GM23338 (cell line): ENCODE measurements around the gene ROCK2. TPM values are rescaled to one million over a fixed set of nuclear protein-coding genes. Genes with fewer than 3 reads are reported as not detected.

Experiments used
- ATAC-seq: fragments of 200-7000 bp; cut with Tn5 transposase; 3 replicates; pipeline ENCODE4 v1.9.1; 2020
- DNase-seq: peaks from one replicate; pipeline ENCODE4 v3.0.0-alpha.2; 2015; ENCODE audit warnings: low spot score
- H2AFZ ChIP-seq: fragments of 200-600 bp; sonication (generic); 2 replicates; pipeline ENCODE4 v1.8.0; 2016; ENCODE audit warnings: antibody characterized with exemption, mild to moderate bottlenecking, moderate library complexity
- H3F3A ChIP-seq: fragments of 200-600 bp; sonication (generic); replicated peaks from 2 replicates; pipeline ENCODE4 v1.8.0; 2017; ENCODE audit warnings: antibody characterized with exemption, mixed run types, low read depth
- H3K27ac ChIP-seq: fragments of 200-600 bp; sonication (generic); 2 replicates; pipeline ENCODE4 v1.6.1; 2016; ENCODE audit warnings: low read depth
- H3K27me3 ChIP-seq: fragments of 200-600 bp; sonication (generic); 2 replicates; pipeline ENCODE4 v1.8.0; 2016; ENCODE audit warnings: mild to moderate bottlenecking, mixed run types, moderate library complexity; ENCODE audit not compliant: insufficient read depth
- H3K36me3 ChIP-seq: fragments of 200-600 bp; sonication (generic); 2 replicates; pipeline ENCODE4 v1.8.0; 2016; ENCODE audit warnings: mild to moderate bottlenecking; ENCODE audit not compliant: insufficient read depth
- H3K4me1 ChIP-seq: fragments of 200-600 bp; sonication (generic); 2 replicates; pipeline ENCODE4 v1.8.0; 2016; ENCODE audit warnings: mild to moderate bottlenecking, moderate library complexity; ENCODE audit not compliant: insufficient read depth
- H3K4me2 ChIP-seq: fragments of 200-600 bp; sonication (generic); 2 replicates; pipeline ENCODE4 v1.7.1; 2017; ENCODE audit warnings: mixed run types
- H3K4me3 ChIP-seq: fragments of 200-600 bp; sonication (generic); 2 replicates; pipeline ENCODE4 v1.6.1; 2016; ENCODE audit warnings: mixed run types
- H3K79me2 ChIP-seq: fragments of 200-600 bp; sonication (generic); replicated peaks from 2 replicates; pipeline ENCODE4 v1.8.0; 2017; ENCODE audit warnings: mild to moderate bottlenecking; ENCODE audit not compliant: insufficient read depth
- H3K9me2 ChIP-seq: fragments of 200-600 bp; sonication (generic); 2 replicates; pipeline ENCODE4 v1.8.0; 2017; ENCODE audit not compliant: insufficient read depth
- H4K20me1 ChIP-seq: fragments of 200-600 bp; sonication (generic); replicated peaks from 2 replicates; pipeline ENCODE4 v1.8.0; 2017; ENCODE audit warnings: mild to moderate bottlenecking; ENCODE audit not compliant: insufficient read depth
- H3K27ac Mint-ChIP-seq: 2 replicates; pipeline ENCODE4 v1.8.0; 2020; ENCODE audit warnings: inconsistent platforms, mild to moderate bottlenecking, moderate library complexity, mixed read lengths
- H3K27me3 Mint-ChIP-seq: 3 replicates; pipeline ENCODE4 v1.8.0; 2022; ENCODE audit warnings: low read depth, mild to moderate bottlenecking, moderate library complexity, mixed read lengths, inconsistent platforms; ENCODE audit not compliant: insufficient read depth, poor library complexity
- H3K36me3 Mint-ChIP-seq: 3 replicates; pipeline ENCODE4 v1.8.0; 2021; ENCODE audit warnings: low read depth, mild to moderate bottlenecking, inconsistent platforms, moderate library complexity, mixed read lengths
- H3K4me1 Mint-ChIP-seq: 3 replicates; pipeline ENCODE4 v1.8.0; 2020; ENCODE audit warnings: mild to moderate bottlenecking, inconsistent platforms, mixed read lengths
- H3K4me3 Mint-ChIP-seq: 3 replicates; pipeline ENCODE4 v1.8.0; 2021; ENCODE audit warnings: moderate library complexity, mild to moderate bottlenecking, inconsistent platforms, mixed read lengths
- H3K9me3 Mint-ChIP-seq: 3 replicates; pipeline ENCODE4 v1.8.0; 2020; ENCODE audit warnings: moderate library complexity, mild to moderate bottlenecking, inconsistent platforms, mixed read lengths
- CREB1 ChIP-seq: fragments of 250-450 bp; sonication (Bioruptor Pico); IDR thresholded peaks from 2 replicates; pipeline ENCODE4 v1.5.0; 2020; ENCODE audit warnings: low read depth, mild to moderate bottlenecking, moderate library complexity
- EZH2 ChIP-seq: fragments of 200-600 bp; sonication (generic); IDR thresholded peaks from one replicate; pipeline ENCODE4 v1.8.0; 2017; ENCODE audit warnings: antibody characterized with exemption, mild to moderate bottlenecking, low read depth; ENCODE audit not compliant: unreplicated experiment
- EZH2phosphoT487 ChIP-seq: fragments of 200-600 bp; sonication (generic); IDR thresholded peaks from one replicate; pipeline ENCODE4 v1.8.1; 2018; ENCODE audit warnings: antibody characterized with exemption; ENCODE audit not compliant: unreplicated experiment
- JUNB ChIP-seq: IDR thresholded peaks from one replicate; pipeline ENCODE4 v1.6.1; 2016; ENCODE audit warnings: antibody characterized with exemption; ENCODE audit not compliant: unreplicated experiment
- NANOG ChIP-seq: IDR thresholded peaks from 2 replicates; pipeline ENCODE4 v1.6.1; 2016; ENCODE audit warnings: antibody characterized with exemption, borderline replicate concordance
- POLR2AphosphoS5 ChIP-seq: IDR thresholded peaks from 2 replicates; pipeline ENCODE4 v1.6.1; 2016; ENCODE audit warnings: antibody characterized with exemption, low read depth
- STAT1 ChIP-seq: IDR thresholded peaks from one replicate; pipeline ENCODE4 v1.6.1; 2016; ENCODE audit warnings: antibody characterized with exemption; ENCODE audit not compliant: unreplicated experiment
- ZNF114 ChIP-seq: fragments of 250-450 bp; sonication (Bioruptor Pico); IDR thresholded peaks from 2 replicates; pipeline ENCODE4 v1.5.0; 2020; ENCODE audit warnings: mild to moderate bottlenecking, moderate library complexity
- ZNF331 ChIP-seq: fragments of 250-450 bp; sonication (Bioruptor Pico); IDR thresholded peaks from 2 replicates; pipeline ENCODE4 v1.5.0; 2020; ENCODE audit warnings: low read depth, mild to moderate bottlenecking, moderate library complexity
- polyA plus RNA-seq: library from polyadenylated mRNA; unstranded; fragments of >200 nt; fragmentation: Nextera tagmentation; extraction: Ambion mirVana; gene quantifications from 2 replicates; pipeline ENCODE4 v1.2.1, GENCODE V29; 2016
- total RNA-seq: library from RNA; depleted of rRNA; stranded (reverse); fragments of >200 nt; shearing (Covaris generic); gene quantifications from 2 replicates; pipeline ENCODE4 v1.2.3, GENCODE V29; 2014
- TF ChIP-seq, protein P1 (sequence below), 2 experiments: fragments of 200-600 bp in 1 of 2; sonication (generic) in 1 of 2; conservative IDR thresholded peaks; 2 replicates each; pipeline versions ENCODE4 v1.5.1 to v1.6.1; 2016 to 2017; ENCODE audit warnings: antibody characterized with exemption in 2 of 2, low read depth in 2 of 2, mild to moderate bottlenecking in 2 of 2, moderate library complexity in 1 of 2
- TF ChIP-seq, protein P2 (sequence below): fragments of 250-450 bp; sonication (Bioruptor Pico); IDR thresholded peaks from 2 replicates; pipeline ENCODE4 v1.5.0; 2020; ENCODE audit warnings: mild to moderate bottlenecking, moderate library complexity
- TF ChIP-seq, protein P3 (sequence below): IDR thresholded peaks from 2 replicates; pipeline ENCODE4 v1.6.1; 2016; ENCODE audit warnings: antibody characterized with exemption
- TF ChIP-seq, protein P4 (sequence below): IDR thresholded peaks from one replicate; pipeline ENCODE4 v1.6.1; 2018; ENCODE audit warnings: antibody characterized with exemption; ENCODE audit not compliant: unreplicated experiment

The ROCK2 gene
- total and polyA plus RNA-seq, 2 experiments from 2014 or later, result 16.4 to 28.0 TPM

DNA sequence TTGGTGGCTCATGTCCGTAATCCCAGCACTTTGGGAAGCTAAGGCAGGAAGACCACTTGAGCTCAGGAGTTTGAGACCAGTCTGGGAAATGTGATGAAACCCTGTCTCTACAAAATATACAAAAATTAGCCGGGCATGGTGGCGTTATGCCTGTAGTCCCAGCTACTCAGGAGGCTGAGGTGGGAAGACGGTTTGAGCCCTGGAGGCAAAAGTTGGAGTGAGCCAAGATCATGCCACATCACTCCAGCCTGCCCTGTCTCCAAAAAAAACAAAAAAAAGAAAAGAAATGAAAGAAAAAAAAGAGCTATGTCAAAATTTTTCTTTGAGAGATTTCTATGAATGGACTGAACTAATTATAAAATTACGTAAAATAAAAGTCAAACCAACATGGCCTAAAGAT lies 34.7 kb downstream of the ROCK2 start:
- Histone ChIP-seq H4K20me1 (peaks cover 27% of the 10 kb centered on the region), H3K4me1 (no peaks in the 10 kb centered on the region), H3K4me3 (no peak overlapping the region), H3K79me2 (peaks cover 96% of the 10 kb centered on the region), H3K9me2 (no peaks in the 10 kb centered on the region), H3K36me3 (no peaks in the 10 kb centered on the region), H3F3A (no peaks in the 10 kb centered on the region), H3K4me2 (no peak overlapping the region), H2AFZ (no peak overlapping the region), H3K27ac (no peak overlapping the region), H3K27me3 (no peaks in the 10 kb centered on the region)
- no peak for ATAC-seq
- H3K4me1 Mint-ChIP-seq, result peaks cover 14% of the 10 kb centered on the region
- no peak overlapping the region for H3K27ac Mint-ChIP-seq
- no peak for DNase-seq
- H3K4me3 Mint-ChIP-seq, result no peak overlapping the region
- no peaks in the 10 kb centered on the region for H3K9me3 Mint-ChIP-seq
- H3K27me3 Mint-ChIP-seq, result no peaks in the 10 kb centered on the region
- TF ChIP-seq, protein P1, sequence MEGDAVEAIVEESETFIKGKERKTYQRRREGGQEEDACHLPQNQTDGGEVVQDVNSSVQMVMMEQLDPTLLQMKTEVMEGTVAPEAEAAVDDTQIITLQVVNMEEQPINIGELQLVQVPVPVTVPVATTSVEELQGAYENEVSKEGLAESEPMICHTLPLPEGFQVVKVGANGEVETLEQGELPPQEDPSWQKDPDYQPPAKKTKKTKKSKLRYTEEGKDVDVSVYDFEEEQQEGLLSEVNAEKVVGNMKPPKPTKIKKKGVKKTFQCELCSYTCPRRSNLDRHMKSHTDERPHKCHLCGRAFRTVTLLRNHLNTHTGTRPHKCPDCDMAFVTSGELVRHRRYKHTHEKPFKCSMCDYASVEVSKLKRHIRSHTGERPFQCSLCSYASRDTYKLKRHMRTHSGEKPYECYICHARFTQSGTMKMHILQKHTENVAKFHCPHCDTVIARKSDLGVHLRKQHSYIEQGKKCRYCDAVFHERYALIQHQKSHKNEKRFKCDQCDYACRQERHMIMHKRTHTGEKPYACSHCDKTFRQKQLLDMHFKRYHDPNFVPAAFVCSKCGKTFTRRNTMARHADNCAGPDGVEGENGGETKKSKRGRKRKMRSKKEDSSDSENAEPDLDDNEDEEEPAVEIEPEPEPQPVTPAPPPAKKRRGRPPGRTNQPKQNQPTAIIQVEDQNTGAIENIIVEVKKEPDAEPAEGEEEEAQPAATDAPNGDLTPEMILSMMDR (conservative IDR thresholded peaks at IDR 0.05; ENCODE audit: low read depth in 2 of 2), result no peak
- TF ChIP-seq, protein P2, sequence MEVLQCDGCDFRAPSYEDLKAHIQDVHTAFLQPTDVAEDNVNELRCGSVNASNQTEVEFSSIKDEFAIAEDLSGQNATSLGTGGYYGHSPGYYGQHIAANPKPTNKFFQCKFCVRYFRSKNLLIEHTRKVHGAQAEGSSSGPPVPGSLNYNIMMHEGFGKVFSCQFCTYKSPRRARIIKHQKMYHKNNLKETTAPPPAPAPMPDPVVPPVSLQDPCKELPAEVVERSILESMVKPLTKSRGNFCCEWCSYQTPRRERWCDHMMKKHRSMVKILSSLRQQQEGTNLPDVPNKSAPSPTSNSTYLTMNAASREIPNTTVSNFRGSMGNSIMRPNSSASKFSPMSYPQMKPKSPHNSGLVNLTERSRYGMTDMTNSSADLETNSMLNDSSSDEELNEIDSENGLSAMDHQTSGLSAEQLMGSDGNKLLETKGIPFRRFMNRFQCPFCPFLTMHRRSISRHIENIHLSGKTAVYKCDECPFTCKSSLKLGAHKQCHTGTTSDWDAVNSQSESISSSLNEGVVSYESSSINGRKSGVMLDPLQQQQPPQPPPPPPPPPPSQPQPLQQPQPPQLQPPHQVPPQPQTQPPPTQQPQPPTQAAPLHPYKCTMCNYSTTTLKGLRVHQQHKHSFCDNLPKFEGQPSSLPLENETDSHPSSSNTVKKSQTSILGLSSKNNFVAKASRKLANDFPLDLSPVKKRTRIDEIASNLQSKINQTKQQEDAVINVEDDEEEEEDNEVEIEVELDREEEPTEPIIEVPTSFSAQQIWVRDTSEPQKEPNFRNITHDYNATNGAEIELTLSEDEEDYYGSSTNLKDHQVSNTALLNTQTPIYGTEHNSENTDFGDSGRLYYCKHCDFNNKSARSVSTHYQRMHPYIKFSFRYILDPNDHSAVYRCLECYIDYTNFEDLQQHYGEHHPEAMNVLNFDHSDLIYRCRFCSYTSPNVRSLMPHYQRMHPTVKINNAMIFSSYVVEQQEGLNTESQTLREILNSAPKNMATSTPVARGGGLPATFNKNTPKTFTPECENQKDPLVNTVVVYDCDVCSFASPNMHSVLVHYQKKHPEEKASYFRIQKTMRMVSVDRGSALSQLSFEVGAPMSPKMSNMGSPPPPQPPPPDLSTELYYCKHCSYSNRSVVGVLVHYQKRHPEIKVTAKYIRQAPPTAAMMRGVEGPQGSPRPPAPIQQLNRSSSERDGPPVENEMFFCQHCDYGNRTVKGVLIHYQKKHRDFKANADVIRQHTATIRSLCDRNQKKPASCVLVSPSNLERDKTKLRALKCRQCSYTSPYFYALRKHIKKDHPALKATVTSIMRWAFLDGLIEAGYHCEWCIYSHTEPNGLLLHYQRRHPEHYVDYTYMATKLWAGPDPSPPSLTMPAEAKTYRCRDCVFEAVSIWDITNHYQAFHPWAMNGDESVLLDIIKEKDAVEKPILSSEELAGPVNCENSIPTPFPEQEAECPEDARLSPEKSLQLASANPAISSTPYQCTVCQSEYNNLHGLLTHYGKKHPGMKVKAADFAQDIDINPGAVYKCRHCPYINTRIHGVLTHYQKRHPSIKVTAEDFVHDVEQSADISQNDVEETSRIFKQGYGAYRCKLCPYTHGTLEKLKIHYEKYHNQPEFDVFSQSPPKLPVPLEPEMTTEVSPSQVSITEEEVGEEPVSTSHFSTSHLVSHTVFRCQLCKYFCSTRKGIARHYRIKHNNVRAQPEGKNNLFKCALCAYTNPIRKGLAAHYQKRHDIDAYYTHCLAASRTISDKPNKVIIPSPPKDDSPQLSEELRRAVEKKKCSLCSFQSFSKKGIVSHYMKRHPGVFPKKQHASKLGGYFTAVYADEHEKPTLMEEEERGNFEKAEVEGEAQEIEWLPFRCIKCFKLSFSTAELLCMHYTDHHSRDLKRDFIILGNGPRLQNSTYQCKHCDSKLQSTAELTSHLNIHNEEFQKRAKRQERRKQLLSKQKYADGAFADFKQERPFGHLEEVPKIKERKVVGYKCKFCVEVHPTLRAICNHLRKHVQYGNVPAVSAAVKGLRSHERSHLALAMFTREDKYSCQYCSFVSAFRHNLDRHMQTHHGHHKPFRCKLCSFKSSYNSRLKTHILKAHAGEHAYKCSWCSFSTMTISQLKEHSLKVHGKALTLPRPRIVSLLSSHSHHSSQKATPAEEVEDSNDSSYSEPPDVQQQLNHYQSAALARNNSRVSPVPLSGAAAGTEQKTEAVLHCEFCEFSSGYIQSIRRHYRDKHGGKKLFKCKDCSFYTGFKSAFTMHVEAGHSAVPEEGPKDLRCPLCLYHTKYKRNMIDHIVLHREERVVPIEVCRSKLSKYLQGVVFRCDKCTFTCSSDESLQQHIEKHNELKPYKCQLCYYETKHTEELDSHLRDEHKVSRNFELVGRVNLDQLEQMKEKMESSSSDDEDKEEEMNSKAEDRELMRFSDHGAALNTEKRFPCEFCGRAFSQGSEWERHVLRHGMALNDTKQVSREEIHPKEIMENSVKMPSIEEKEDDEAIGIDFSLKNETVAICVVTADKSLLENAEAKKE (CRISPR knock-in tag), result no peak
- TF ChIP-seq JUNB, result no peak
- TF ChIP-seq EZH2, result no peak
- no peak for TF ChIP-seq STAT1
- no peak for TF ChIP-seq ZNF114 (CRISPR knock-in tag)
- TF ChIP-seq CREB1 (CRISPR knock-in tag), result no peak
- TF ChIP-seq EZH2phosphoT487, result no peak
- TF ChIP-seq ZNF331 (CRISPR knock-in tag), result no peak
- no peak for TF ChIP-seq POLR2AphosphoS5
- no peak for TF ChIP-seq NANOG
- TF ChIP-seq, protein P3, sequence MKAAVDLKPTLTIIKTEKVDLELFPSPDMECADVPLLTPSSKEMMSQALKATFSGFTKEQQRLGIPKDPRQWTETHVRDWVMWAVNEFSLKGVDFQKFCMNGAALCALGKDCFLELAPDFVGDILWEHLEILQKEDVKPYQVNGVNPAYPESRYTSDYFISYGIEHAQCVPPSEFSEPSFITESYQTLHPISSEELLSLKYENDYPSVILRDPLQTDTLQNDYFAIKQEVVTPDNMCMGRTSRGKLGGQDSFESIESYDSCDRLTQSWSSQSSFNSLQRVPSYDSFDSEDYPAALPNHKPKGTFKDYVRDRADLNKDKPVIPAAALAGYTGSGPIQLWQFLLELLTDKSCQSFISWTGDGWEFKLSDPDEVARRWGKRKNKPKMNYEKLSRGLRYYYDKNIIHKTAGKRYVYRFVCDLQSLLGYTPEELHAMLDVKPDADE, result no peak
- TF ChIP-seq, protein P4, sequence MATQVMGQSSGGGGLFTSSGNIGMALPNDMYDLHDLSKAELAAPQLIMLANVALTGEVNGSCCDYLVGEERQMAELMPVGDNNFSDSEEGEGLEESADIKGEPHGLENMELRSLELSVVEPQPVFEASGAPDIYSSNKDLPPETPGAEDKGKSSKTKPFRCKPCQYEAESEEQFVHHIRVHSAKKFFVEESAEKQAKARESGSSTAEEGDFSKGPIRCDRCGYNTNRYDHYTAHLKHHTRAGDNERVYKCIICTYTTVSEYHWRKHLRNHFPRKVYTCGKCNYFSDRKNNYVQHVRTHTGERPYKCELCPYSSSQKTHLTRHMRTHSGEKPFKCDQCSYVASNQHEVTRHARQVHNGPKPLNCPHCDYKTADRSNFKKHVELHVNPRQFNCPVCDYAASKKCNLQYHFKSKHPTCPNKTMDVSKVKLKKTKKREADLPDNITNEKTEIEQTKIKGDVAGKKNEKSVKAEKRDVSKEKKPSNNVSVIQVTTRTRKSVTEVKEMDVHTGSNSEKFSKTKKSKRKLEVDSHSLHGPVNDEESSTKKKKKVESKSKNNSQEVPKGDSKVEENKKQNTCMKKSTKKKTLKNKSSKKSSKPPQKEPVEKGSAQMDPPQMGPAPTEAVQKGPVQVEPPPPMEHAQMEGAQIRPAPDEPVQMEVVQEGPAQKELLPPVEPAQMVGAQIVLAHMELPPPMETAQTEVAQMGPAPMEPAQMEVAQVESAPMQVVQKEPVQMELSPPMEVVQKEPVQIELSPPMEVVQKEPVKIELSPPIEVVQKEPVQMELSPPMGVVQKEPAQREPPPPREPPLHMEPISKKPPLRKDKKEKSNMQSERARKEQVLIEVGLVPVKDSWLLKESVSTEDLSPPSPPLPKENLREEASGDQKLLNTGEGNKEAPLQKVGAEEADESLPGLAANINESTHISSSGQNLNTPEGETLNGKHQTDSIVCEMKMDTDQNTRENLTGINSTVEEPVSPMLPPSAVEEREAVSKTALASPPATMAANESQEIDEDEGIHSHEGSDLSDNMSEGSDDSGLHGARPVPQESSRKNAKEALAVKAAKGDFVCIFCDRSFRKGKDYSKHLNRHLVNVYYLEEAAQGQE, result no peak
- H3K36me3 Mint-ChIP-seq, result no peaks in the 10 kb centered on the region
